LoVo (cell line): ENCODE data around the gene B4GAT1.
"Not testable (repeated sequence)": the region's sequence is repeated elsewhere in the genome, so short reads cannot be mapped to it uniquely, and the experiment has no call there.

Source experiments
- DNase-seq: peaks from one replicate; pipeline ENCODE4 v3.0.0-alpha.2; 2016; ENCODE audit warnings: low spot score

The B4GAT1 gene

GRCh38 chr11:66322732-66323427, 24.5 kb downstream of the B4GAT1 start:
- DNase-seq: no peak

GRCh38 chr11:66321606-66322005, 25.8 kb downstream of the B4GAT1 start:
- DNase-seq: no peak

- DNase-seq: not testable (repeated sequence)
Observed at GRCh38 chr11:66320748-66321147, 26.7 kb downstream of the B4GAT1 start.

GRCh38 chr11:66320289-66320688, 27.1 kb downstream of the B4GAT1 start:
- not testable (repeated sequence) for DNase-seq

GRCh38 chr11:66318600-66318970, 28.8 kb downstream of the B4GAT1 start:
- no peak for DNase-seq

GRCh38 chr11:66317723-66318599, 29.5 kb downstream of the B4GAT1 start:
- DNase-seq: no peak

GRCh38 chr11:66317322-66317722, 30.1 kb downstream of the B4GAT1 start:
- no peak for DNase-seq

- no peak for DNase-seq
Observed at GRCh38 chr11:66316849-66317251, 30.6 kb downstream of the B4GAT1 start, which contains the start of gene CD248. CD248 (minus strand) TSS chr11:66317044; CDS start chr11:66317027, 17 bp downstream.

- no peak for DNase-seq
Observed at GRCh38 chr11:66315921-66316811, 31.3 kb downstream of the B4GAT1 start.

- no peak for DNase-seq
Observed at GRCh38 chr11:66315498-66315885, 31.9 kb downstream of the B4GAT1 start.

GRCh38 chr11:66314561-66315497, 32.6 kb downstream of the B4GAT1 start:
- no peak for DNase-seq

GRCh38 chr11:66314186-66314501, 33.3 kb downstream of the B4GAT1 start:
- no peak for DNase-seq

- DNase-seq: no peak
Observed at GRCh38 chr11:66313321-66314185, 33.9 kb downstream of the B4GAT1 start.

GRCh38 chr11:66312549-66313320, 34.7 kb downstream of the B4GAT1 start:
- peak; percentile 99 for DNase-seq

- DNase-seq: peak; percentile 90
Observed at GRCh38 chr11:66311965-66312548, 35.4 kb downstream of the B4GAT1 start.

- no peak for DNase-seq
Observed at GRCh38 chr11:66311470-66311964, 35.9 kb downstream of the B4GAT1 start.

GRCh38 chr11:66310803-66311440, 36.5 kb downstream of the B4GAT1 start:
- not testable (repeated sequence) for DNase-seq

GRCh38 chr11:66310324-66310723, 37.1 kb downstream of the B4GAT1 start:
- no peak for DNase-seq
